Lower leg skin (tissue), 3 donors: ENCODE data around the gene ZDHHC1.

Experiments used
- CTCF ChIP-seq, 3 donors: fragments of 450-650 bp; IDR thresholded peaks; one replicate each; pipeline ENCODE4 v1.5.1; 2016; ENCODE audit warnings: antibody characterized with exemption in 3 of 3, mild to moderate bottlenecking in 3 of 3, moderate library complexity in 2 of 3
- POLR2A ChIP-seq, 2 donors: fragments of 450-650 bp; IDR thresholded peaks; one replicate each; pipeline ENCODE4 v1.6.1; 2016 to 2017; ENCODE audit warnings: antibody characterized with exemption in 2 of 2, mild to moderate bottlenecking in 1 of 2, moderate library complexity in 1 of 2

DNA sequence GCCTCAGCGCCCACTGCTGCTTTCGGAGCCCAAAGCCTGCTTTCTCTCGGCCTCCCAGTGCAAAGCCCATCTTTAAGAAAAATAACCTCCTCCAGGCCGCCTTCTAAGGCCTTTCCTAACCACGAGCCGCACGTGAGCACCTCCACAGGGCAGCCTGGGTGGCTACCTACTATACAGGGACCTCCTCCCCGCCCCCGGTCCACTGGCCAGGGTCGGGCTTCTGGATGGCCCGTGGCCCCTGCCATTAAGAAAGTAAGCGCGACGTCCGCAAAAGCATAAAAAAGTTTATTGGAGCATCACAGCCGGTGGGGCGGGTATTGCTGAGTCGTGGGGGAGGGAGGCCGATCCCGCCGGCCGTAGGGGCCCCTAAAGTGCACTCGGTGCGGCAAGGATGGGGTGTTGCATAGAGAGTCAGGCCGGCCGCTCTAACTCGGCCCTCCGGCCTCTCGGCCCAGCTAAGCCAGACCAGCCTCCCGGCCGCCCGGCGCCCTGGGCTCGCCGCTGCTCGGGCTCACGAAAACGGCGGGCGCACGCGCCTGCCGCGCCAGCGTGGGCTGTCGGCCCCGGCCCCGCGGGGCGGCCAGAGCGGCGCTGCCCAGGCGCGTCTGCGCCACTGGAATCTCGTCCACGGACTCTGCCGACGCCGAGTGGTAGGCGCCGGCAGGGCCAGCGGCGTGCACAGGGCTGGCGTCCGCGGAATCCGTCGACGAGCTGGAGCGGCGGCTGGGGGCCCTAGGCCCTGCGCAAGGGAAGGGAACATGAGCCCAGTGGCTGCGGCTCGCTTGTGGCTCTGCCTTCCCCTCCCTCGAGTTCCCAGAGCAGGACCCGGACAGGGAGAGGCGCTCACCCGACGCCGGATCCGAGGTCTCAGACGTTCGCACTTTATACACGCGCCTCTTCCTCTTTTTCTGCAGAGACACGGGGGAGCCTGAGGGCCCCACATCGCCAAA is 21.8 kb downstream of the ZDHHC1 start:
- no peak for TF ChIP-seq CTCF (IDR thresholded peaks at IDR 0.05)
- no peak for TF ChIP-seq POLR2A (IDR thresholded peaks at IDR 0.05)
